Hematopoietic multipotent progenitor cell treated with erythropoietin and hydrocortisone succinate and interleukin-3 and kit ligand, for 4 days (in vitro differentiated cells): Measurements from ENCODE around the gene LCE1B.

Experiments used
- DNase-seq: peaks from one replicate; pipeline ENCODE4 v3.0.0-alpha.2; 2015

LCE1B gene, protein sequence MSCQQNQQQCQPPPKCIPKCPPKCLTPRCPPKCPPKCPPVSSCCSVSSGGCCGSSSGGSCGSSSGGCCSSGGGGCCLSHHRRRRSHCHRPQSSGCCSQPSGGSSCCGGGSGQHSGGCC

DNA sequence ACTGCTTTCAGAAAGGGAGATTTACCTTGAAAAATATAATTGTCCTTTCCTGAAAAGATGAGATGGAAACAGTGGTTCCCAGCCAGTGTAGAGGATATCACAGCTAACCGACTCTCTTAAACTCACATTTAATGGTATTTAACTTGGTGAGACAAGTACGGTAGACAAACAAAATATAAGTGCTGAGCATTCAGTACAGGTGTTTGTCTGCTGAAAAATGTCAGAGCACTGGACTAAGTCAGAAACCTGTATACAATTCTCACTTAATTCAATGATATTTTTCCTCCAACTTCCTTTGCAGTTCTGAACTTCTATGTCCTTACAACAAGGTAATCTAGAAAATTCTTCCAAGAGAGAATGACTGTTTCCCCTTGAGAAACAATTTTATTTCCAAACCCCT is at the start of gene LCE1B:
LCE1B (plus strand) TSS at position 301 of the 400 bp plus-strand sequence. CDS start 476 bp downstream, outside the sequence.
- no peak for DNase-seq

DNA sequence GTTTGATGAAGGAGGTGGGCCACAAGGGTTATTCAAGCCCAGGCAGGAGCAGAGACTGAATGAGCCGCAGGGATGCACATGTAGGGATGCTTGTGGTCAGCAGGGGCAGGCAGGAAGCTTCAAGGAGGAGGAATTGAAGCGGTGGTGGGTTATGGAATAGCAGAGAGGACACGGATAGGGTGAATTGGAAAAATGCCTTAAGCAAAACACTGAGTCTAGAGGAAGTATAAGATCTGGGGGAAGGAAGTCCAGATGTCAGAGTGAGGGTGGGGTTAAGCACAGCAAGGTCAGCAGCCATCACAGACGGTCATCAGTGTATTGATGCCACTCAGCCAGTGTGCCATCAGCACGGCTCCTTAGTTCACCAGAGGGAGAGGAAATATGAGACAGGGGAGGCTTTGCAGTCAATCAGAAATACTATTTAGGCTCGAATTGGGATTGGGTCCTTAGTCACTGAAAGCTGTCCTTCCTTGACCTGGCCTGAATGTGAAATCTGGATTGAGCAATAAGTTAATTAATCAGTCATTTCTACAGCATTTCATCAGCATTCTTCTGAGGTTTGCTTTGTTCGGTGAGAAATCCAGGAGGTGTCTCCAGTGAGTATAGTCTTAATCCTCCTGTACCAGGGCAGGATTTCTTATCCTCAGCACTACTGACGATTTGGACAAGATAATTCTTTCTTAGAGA is 42.8 kb upstream of the LCE1B start:
- no peak for DNase-seq

DNA sequence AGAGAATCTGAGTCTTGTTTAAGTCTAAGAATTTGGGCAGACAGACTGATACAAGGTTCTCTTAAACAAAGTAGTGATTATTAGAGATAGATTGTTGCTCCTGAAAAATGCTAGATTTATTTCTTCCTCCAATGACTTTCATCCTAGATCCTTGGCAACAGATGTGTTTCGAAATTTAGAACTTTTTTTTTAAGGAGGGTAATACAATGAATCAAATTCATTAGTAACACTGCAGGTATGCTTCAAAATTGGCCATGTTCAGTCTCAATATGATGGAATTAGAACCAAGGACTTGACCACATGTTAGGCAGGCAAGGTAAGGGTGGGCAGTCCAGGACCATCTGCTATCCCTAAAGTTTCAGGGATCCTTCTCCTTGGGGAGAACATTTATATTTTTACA is 41.4 kb upstream of the LCE1B start:
- no peak for DNase-seq

DNA sequence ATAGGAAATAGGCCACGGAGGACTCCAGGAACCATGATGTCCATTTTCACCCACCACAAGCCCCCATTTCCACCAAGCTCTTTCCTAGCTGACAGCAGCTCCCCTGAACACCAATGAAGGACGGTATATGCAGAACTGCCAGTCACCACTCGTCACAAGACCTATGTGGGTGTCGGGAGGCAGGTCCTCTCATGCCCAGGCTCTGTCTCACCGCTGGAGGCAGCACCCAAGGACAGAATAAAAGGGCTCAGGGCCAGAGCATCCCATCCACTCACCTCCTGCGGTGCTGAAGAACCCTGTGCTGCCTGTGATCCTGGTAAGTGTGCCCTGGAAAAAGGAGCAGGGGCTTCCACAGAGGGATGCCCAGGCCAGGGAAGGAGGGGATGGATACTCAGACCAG is 36.9 kb upstream of the LCE1B start, which contains the start of gene LCE1F:
LCE1F (plus strand) TSS at position 266 of the 400 bp plus-strand sequence. CDS start 1,232 bp downstream, outside the sequence.
- no peak for DNase-seq

DNA sequence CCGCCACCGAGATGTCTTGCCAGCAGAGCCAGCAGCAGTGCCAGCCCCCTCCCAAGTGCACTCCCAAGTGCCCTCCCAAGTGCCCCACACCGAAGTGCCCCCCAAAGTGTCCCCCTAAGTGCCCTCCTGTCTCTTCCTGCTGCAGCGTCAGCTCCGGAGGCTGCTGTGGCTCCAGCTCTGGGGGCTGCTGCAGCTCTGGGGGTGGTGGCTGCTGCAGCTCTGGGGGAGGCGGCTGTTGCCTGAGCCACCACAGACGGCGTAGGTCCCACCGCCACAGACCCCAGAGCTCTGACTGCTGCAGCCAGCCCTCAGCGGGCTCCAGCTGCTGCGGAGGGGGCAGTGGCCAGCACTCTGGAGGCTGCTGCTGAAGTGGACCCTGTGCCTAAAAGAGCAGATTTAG is 35.4 kb upstream of the LCE1B start:
- no peak for DNase-seq

DNA sequence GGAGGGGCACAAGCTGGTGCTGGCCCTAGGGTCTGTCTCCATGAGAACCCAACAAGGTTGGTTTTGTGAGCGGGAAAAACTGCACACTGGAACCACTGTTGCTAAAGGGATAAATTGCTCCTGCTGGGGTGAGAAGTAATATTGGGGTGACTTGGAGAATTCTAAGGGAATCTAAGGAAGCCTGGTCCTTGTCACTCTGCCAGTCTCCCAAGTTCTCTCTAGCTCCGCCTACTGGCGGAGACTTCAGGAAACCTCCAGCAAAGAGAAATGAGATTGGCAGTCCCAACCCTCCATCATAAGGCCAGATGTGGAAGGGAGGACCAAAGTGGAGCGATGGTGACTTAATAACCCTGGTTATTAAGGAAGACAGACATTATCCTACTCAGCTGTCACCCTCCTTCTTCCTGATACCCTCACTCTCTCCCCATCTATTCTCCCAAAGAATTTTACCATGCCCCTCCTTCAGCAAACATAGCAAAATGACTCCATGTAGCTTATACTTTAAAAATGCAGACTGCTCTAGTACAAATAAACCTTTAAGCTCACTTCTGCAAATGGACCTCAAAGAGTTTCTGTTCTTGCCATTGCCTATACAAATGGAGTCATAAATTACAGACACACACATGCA is 34.1 kb upstream of the LCE1B start:
- DNase-seq, result peak; percentile 47

DNA sequence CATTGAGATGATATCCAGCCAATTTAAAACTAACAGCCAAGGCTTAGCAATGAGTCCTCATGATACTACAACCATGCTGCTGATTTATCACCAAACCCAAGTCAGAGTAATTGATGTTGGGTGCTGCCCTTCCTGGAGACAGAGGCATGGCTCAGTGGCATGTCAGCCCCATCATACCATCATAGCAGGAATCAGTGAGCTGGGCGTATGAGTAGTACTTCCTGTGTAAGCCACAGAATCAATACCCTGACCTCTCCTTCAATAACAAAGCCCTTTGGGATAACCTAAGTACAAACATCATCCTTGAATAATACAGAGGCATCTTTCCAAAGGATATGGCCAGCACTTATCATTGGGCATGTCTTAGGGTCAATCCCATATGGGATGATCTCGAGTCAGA is 28.7 kb upstream of the LCE1B start:
- no peak for DNase-seq

DNA sequence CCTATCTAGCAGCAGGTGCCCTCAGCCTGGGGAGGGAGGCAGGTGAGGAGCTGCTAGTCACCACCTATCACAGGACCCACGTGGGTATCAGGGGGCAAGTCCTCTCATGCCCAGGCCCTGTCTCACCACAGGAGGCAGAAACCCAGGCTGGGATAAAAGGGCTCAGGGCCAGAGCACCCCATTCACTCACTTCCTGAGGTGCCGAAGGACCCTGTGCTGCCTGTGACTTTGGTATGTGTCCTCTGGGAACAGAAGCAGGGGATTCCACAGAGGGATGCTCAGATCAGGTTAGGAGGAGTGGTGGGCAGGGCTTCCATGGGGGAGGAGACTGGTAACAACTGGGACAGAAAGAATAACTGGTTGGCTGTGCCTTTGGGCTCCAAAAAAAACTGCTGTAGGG is 25.7 kb upstream of the LCE1B start, which contains the start of gene LCE1E:
LCE1E (plus strand) TSS at position 181 of the 400 bp plus-strand sequence. CDS start 1,043 bp downstream, outside the sequence.
- DNase-seq, result no peak

DNA sequence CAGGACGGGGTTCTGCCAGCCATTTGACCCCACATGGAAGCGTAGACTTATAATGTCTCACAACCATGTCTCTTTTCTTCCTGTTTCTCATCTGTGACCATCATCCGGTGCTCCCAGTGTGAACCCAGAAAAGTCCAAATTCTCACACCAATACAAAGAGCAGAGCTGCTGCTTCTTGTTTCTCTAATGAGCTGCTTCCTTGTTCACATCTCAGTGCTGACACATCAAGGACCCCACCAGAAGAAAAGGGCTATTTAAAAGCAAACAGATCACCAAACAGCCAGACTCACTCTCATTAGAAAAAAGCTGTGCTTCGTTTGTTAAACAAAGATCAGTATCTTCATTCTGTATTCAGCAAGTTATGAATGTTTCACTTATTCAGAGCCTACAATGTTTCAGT is 16.1 kb upstream of the LCE1B start:
- no peak for DNase-seq

DNA sequence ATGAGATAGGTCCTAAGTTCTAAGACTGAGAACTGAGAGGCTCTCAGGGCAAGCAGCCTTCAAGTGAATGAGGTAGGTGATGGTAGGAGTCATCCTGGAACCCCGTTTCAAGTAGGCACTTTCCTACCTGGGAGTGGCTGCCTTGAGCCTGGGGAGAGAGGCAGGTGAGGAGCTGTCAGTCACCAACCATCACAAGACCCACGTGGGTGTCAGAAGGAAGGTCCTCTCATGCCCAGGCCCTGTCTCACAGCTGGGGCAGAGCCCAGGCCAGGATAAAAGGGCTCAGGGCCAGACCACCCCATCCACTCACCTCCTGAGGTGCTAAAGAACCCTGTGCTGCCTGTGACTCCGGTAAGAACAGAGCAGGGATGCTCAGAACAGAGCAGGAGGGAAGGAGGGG is 15.3 kb upstream of the LCE1B start, which contains the start of gene LCE1D:
LCE1D (plus strand) TSS at position 301 of the 400 bp plus-strand sequence. CDS start 1,074 bp downstream, outside the sequence.
- no peak for DNase-seq

DNA sequence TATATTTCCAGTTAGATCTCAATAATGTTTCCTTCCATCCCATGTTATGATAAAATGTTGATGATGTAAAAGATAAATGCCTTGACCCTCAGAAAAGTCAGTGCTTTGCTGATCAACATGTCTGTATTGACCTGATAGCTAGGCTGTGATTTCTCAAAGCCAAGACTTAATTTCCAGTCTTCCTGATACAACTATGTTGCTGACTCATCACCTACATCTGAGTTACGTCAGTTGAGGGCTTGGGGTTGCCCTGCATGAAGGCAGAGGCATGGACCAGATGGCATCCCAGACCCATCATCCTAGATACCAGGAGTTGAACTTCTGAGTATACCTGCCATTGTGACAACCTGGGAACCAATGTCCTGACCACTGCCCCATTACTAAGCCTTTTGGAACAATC is 10.4 kb upstream of the LCE1B start:
- no peak for DNase-seq

DNA sequence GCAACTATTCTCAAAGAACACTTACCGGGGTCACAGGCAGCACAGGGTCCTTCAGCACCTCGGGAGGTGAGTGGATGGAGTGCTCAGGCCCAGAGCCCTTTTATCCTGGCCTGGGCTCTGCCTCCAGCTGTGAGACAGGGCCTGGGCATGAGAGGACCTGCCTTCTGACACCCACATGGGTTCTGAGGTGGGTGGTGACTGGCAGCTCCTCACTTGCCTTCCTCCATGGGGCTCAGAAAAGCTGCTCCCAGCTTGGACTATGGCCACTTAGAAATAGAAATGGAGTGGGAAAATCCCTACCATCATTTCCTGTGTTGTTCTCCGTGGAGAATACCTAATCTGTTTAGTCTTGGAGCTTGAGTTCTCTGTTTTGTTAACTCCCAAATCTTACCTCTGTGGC is 5.2 kb upstream of the LCE1B start, which contains the start of gene LCE1C:
LCE1C (minus strand) TSS at position 76 of the 400 bp plus-strand sequence. CDS start 1,173 bp downstream, outside the sequence.
- no peak for DNase-seq

DNA sequence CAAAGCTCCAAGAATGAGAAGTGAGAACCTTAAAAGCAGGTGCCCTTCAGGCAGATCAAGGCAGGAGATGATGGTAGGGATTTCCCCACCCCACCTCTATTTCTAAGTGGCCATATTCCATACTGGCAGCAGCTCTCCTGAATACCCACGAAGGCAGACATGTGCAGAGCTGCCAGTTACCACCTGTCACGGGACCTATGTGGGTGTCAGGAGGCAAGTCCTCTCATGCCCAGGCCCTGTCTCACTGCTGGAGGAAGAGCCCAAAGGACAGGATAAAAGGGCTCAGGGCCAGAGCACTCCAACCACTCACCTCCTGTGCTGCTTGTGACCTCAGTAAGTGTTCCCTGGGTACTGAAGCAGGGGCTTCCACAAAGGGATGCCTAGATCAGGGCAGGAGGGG is 721 bp upstream of the LCE1B start:
- DNase-seq, result no peak

DNA sequence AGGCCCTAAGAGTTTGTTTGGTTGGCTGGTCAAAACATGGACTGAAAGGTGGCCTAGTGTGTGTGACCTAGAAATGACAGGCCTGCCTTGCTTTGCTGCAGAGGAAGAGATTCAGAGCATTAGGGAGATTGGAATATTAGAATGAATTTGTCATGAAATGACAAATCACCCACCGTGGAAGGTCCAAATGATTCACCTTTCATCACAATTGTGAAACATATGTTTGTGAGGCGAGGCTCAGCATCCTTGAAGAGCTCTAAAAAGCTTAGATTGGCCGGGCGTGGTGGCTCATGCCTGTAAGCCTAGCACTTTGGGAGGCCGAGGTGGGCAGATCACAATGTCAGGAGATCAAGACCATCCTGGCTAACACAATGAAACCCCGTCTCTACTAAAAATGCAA is 5.5 kb downstream of the LCE1B start:
- no peak for DNase-seq

DNA sequence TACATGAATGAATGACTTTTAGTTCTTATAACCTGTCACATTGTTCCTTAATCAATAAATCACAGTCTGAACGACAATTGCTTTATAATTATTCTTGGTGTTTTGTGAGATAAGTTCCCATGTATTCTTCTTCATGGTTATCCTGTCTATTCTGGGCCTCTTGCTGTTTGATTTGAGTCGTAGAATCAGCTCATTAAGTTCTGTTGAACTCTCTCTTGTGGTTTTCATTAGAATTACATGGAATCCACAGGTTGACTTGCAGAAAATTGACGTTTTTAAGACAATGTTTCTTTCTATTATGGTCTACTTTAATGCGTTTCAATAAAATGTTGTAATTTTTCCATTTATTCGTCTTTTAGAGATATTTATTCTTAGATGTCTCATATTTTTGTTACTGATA is 11.5 kb downstream of the LCE1B start:
- DNase-seq, result no peak

DNA sequence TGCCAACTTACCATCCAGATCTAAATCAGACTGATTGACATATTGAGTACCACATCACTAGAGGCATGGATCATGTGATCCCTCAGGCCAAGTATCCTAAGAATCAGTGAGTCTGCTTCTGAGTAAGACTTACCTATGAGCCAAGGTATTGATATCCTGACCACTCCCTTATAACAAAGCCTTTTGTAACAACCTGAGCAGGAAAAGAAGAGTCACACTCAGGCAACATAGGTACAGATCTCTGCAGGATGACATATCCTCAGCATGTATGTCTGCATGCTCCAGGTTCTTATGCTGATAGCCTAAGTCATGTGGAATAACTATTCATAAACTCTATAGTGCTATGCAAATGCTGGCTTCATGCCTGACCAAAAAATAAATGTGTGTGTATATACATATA is 13.2 kb downstream of the LCE1B start:
- no peak for DNase-seq

DNA sequence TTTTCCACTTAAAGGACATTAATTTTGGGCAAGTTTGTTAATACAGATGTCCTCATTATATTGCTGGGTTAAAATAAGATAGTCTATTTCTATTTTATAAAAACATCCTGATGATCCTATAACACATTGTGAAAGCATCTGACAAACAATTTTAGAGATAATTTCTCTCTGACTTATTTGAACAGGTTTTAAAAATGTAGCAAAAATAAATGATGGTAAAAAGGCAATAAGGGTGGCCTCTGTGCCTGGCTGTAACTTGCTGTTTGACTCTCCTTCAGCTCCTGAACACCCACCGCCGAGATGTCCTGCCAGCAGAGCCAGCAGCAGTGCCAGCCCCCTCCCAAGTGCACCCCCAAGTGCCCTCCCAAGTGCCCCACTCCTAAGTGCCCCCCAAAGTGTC is 15.4 kb downstream of the LCE1B start, which contains the start of gene LCE1A:
LCE1A (plus strand) TSS at position 301 of the 400 bp plus-strand sequence; CDS start at position 301, 0 bp downstream.
- DNase-seq, result no peak

DNA sequence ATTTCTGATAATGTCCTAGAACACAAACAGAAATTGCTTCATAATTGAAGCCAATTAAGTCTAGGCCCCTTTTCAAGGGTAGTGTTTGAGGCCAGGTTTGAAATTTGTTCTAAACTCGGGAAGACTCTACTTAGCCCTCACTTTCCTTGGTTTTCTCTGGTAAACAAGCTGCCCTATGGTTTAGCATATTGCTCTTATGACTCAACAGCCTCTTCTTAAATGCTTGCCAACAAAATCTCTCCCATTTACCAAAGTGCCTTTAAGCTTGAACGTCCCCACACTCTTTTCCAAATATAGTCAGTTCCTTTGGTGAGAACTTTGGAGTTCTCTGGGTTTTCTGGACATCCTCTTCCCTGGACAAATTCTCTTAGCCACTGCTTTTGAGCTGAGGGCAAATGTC is 25.1 kb downstream of the LCE1B start:
- no peak for DNase-seq

DNA sequence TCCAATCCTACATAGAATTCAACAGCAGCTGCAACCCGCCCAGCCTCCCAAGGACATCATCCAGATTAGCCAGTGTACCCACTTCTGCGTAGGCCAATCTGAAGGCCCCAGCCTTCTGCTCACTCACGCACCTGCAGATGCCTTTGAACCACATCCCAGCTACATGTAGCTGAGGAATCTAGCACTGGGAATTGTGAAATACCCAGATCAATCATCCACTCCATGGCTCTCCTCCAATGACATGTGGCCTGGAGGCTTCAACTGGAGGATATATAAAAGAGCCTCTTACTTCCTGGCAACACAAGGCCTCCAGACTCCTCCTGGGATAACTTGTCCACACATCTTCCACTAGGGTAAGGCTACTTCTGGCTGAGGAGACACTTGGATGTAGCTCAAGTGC is 30.8 kb downstream of the LCE1B start, which contains the start of gene LCE6A:
LCE6A (plus strand) TSS at position 301 of the 400 bp plus-strand sequence. CDS start 665 bp downstream, outside the sequence.
- no peak for DNase-seq

DNA sequence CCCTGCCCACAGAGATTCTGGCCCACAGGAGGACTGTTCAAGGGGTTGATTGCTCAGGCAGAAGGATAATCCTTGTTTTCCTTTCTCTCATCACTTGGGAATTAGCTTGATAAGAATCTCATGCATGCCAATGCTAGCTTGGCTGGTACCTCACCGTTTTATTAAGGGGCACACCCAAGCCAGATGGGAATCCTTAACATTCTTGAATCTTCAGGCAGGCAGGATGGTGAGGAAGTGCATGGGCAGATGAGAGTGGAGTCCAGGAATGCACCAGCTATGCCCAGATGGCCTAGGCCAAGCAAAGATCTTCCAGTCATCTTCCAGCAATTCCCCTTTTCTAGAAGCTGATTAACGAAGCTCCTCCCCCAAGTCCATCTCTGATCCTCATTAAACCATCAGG is 43.9 kb downstream of the LCE1B start:
- DNase-seq, result no peak

DNA sequence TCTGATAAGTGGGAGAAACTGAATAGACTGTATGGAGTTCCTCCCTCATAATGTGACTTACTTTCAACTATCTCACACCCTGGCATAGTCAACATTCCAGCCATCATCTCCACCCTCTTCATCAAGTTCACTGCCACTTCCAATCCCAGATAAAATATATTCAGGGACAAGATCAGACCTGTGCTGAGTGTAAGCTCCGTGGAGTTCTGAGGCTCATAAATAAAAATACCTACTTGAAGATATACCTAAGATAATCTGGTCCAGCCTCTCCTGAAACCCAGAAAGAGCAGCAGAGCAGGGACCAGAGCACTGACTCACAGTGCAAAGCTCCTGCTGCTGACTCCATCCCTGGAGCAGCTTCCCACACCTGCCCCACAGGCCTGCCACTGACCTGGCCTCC is 46.3 kb downstream of the LCE1B start:
- no peak for DNase-seq

DNA sequence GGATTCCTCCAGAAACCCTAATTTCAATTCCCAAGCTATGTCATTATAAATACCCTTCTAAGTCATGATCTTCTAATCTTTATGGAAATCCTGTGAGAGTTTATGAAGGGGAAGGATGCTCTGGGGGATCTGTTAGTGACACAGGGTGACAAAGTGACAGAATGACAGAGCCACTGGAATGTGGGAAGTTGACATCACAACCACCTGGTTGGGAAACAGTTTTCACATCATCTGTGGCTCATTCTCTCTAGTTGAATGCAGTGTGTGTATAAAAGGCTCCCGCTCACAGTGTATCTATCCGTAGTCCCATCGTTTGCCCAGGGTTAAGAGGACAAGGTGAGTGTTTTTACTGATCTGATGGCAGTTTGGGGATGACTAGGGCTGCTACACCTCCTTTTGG is 47.9 kb downstream of the LCE1B start, which contains the start of gene LCE7A:
LCE7A (plus strand) TSS at position 301 of the 400 bp plus-strand sequence. CDS start 702 bp downstream, outside the sequence.
- no peak for DNase-seq

DNA sequence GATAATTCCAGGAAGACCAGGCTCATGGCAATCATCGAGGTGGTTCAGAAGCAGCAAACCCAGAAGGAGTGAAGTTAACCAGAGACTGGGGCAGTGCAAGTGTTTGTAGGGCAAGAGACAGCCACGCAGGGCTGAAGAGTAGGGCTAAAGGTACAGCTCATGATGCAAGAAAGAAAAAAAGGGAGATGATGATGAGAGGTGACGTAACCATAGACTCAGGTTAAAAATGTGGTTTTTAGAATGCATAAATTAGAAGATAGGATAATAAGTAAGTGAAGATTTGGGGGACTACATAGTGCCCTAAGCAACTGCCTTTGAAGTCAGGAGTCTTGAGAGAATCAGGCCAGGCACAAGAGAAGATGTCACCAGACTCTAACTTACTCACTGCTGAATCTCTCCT is 48.4 kb downstream of the LCE1B start:
- no peak for DNase-seq

DNA sequence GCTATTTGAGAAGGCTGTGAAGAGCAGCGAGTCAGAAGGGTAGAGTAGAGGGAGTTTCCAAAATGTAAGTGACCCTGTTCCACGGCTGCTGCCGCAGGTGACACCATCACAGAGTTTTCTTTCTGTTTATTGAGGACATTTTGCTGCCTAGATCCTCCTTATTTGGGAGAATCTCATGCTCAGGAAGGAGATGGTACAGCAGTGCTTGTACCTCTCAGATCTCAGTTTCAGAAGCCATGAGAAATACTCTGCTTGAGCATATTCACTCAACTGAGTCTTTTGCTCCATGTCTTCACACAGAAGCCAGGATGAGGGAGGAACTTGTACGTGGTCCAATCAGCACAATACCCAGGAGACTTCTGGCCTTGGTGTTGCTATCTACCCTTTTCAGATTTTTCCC is 49.6 kb downstream of the LCE1B start:
- no peak for DNase-seq
